ENCODE results near the gene NPR2.

DNA sequence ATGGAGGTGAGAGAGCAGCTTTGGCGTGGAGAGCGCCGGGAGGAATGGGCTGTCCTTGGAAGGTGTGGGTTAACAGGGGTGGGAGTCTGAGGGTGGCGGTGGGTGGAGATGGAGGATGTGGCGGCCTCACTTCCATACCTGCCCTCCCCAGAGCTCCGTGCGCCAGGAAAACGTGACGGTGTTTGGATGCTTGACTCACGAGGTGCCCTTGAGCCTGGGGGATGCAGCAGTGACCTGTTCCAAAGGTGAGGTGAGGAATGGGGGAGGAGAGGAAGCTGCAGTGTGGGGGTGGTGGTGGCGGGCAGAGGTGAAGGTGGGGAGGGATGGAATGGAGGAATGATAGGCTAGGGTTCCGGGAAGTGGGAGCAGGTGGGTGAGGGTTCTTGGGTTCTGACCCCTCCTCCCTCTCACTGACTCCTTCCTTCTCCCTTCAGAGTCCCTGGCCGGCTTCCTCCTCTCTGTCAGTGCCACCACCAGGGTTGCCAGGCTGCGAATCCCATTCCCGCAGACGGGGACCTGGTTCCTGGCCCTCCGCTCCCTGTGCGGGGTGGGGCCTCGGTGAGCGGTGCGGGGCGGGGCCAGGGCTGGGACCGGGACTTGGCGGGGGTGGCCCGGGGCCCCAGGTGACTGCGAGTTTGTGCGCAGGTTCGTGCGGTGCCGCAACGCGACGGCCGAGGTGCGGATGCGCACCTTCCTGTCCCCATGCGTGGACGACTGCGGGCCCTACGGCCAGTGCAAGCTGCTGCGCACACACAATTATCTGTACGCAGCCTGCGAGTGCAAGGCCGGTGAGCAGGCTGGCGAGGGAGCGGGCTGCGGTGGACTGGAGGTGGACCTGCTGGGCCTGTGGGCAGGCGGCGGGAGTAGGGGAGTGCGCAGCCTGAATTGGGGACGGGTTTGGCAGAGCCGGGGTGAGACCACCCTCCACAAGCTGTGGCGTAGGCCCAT lies 54.7 kb downstream of the NPR2 start:
- TF ChIP-seq, protein P1, sequence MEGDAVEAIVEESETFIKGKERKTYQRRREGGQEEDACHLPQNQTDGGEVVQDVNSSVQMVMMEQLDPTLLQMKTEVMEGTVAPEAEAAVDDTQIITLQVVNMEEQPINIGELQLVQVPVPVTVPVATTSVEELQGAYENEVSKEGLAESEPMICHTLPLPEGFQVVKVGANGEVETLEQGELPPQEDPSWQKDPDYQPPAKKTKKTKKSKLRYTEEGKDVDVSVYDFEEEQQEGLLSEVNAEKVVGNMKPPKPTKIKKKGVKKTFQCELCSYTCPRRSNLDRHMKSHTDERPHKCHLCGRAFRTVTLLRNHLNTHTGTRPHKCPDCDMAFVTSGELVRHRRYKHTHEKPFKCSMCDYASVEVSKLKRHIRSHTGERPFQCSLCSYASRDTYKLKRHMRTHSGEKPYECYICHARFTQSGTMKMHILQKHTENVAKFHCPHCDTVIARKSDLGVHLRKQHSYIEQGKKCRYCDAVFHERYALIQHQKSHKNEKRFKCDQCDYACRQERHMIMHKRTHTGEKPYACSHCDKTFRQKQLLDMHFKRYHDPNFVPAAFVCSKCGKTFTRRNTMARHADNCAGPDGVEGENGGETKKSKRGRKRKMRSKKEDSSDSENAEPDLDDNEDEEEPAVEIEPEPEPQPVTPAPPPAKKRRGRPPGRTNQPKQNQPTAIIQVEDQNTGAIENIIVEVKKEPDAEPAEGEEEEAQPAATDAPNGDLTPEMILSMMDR (IDR thresholded peaks at IDR 0.05): no peak
- no peak for TF ChIP-seq POLR2A (IDR thresholded peaks at IDR 0.05)

All from esophagus squamous epithelium (tissue), 4 donors.